ENCODE measurements around the gene TAS2R40.
A peak's percentile ranks its signal among the peaks of the same experiment; 100 is the strongest.

The TAS2R40 gene

DNA sequence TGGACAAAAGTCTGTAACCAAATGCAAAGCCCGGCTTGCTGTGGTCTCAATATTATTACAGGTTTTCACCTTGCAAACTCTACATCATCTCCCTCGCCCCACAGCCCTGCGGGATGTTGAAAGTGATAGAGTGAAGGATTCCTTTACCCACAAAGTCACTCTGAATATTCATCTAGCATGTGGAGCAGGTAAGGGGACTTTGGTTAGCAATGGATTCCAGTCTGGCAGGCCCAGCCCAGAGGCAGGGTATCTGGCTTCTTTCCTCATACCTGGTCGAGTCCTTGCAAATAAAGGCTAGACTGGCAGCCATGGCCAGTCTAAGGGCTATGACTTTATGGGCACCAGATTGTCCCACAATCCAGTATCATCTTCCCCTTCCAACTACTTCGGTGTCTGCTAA, 3.2 kb downstream of the TAS2R40 start:
- no peak for DNase-seq

DNA sequence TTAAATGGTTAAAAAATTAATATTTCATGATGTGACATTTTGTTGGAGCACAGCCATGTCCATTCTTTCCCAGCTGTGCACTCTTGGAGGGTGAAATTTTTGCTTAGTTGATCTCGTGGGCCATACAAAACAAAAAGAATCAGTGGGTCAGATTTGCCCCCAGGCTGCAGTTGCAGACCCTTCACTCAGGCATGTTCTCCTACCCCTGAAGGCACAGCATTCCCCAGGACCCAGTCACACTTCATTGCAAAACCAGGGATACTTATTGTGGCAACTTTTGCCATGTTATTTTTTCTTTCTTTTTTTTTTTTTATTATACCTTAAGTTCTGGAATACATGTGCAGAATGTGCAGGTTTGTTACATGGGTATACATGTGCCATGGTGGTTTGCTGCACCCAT, 6.0 kb downstream of the TAS2R40 start:
- DNase-seq = no peak

GRCh38 chr7:143229054-143229790, 7.4 kb downstream of the TAS2R40 start:
- no peak for DNase-seq

DNA sequence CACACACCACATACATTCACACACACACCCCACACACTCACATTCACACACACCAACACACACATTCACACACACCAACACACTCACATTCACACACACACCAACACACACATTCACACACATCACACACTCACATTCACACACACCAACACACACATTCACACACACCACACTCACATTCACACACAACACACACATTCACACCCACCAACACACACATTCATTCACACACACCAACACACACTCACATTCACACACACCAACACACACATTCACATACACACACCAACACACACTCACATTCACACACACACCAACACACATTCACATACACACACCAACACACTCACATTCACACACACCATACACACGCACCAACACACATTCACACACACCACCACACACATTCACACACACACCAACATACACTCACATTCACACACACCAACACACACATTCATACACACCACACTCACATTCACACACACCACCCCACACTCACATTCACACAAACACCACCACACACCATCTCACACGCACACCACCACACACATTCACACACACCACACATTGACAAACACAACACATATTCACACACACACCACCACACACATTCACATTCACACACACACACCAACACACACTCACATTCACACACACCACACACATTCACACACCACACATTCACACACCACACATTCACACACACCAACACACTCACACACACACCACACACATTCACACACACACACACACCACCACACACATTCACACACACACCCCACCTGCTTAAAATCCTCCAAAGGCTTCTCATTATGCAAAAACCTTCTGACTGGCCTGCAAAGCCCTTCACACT, 9.0 kb downstream of the TAS2R40 start:
- no peak for DNase-seq

- no peak for DNase-seq
These were observed 12.1 kb downstream of the TAS2R40 start for GRCh38 chr7:143233816-143234532.

DNA sequence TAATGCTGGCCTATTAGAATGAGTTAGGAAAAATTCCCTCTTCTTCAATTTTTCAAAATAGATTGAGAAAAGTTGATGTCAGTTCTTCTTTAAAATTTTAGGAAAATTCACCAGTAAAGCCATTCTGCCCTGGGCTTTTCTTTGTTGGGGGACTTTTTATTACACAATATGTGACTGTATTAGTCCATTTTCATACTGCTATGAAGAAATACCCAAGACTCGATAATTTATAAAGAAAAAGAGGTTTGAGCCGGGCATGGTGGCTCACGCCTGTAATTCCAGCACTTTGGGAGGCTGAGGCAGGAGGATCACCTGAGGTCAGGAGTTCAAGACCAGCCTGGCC, 12.7 kb downstream of the TAS2R40 start:
- DNase-seq = no peak

GRCh38 chr7:143235561-143235960, 13.7 kb downstream of the TAS2R40 start:
- no peak for DNase-seq

DNA sequence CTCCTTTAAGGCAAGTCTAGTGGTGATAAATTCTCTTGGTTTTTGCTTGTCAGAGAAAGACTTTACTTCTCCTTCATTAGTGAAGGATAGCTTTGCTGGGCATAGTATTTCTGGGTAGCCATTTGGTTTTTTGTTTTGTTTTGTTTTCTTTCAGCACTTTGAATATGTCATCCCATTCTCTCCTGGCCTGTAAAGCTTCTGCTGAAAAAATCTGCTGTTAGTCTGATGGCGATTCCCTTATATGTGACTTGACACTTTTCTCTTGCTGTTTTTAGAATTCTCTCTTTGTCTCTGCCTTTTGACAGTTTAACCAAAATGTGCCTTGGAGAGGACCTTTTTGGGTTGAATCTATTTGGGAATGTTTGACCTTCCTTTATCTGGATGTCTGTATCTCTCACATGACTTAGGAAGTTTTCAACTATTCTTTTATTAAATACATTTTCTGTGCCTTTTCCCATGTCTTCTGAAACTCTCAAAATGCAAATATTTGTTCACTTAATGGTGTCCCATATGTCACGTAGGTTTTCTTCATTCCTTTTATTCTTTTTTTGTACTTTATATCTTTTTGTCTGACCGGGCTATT, 14.7 kb downstream of the TAS2R40 start:
- DNase-seq = no peak

GRCh38 chr7:143237366-143237765, 15.5 kb downstream of the TAS2R40 start:
- no peak for DNase-seq

DNA sequence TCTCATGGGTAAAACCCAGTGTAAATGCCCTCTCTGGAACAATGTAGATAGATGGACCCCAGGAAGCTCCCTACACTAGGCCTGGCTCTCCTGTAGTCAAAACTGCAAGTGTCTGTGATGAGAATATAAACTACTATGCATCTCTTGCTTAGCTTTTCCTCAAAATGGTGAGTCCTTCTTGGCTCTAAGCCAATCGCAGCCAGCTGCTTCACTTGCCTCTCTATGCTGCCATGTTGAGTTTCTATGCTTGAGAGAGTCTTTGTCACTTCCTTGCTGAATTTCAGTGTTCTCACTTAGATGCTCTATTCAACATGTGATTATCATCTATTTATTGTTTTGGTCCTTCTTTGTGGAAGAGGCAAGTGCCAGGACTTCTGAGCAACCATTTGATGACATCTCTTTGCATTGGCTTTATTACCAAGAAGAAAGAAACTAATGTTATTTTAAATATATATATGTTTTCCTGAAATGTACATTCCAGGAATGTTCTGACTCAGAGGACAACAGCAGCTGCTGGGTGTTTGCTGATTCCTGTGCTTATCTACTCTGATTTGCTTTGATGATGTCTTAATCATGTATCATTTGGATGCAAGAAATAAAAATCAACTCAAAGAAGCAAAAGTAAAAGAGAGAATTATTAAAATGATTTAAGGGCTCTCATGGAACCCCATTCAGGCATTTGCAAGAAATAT, 16.6 kb downstream of the TAS2R40 start:
- no peak for DNase-seq

DNA sequence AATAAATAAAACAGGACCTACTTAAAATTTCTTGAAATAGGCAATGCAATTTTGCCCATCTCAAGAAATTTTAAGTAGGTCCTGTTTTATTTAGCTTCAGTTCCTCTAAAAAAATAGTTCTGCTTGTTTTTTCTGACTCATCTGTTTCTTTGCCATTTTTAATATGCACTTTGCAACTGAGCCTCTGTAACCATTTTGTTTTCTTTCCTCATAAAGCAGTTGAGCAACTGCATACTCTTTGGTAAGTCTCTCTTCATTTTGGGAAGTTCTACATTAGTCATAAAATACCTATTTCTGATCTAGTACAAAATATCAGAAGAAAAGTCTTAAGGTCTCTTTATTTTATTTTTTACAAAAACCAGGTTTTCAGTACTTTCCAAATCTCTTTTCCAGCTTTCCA, 18.0 kb downstream of the TAS2R40 start:
- DNase-seq = no peak

DNA sequence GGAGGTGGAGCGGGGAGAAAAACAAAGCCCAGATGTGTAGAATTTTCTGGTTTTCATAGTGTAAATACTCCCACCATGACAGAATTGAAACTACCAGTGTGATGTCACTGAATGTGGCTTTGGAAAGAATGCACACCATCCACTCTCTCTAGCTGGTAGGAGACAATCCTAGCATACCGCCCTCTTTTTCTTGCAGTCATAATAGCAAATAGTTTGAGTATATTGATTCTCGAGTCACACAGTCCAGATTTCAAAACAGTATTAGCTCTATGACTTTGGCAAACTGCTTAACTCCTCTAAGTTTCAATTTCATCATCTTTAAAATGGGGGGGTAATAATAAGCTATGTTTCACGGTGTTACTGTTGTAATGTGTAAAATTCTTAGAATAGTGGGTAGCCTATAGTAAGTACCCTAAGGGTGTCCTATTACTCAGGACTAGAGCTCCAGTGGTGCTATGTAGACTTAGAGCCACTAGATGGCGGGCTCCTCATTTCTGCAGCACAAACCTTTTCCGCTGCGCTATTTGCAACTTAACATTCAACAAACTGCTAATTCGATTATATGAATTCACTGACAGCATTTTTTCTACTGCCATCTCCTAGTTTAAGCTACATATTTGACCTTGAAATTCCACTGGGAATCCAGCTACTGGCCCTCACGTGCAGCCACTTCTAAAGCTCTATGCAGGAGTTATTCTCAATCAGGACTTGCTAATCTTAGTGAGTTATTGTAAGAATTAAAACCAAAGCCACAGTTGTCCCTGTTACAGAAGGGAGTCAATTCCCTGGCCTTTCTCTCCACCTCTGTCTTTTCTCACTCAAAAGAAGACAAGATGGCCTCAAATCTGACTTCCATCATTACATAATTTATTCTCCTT, 18.7 kb downstream of the TAS2R40 start:
- peak; percentile 83 for DNase-seq

DNA sequence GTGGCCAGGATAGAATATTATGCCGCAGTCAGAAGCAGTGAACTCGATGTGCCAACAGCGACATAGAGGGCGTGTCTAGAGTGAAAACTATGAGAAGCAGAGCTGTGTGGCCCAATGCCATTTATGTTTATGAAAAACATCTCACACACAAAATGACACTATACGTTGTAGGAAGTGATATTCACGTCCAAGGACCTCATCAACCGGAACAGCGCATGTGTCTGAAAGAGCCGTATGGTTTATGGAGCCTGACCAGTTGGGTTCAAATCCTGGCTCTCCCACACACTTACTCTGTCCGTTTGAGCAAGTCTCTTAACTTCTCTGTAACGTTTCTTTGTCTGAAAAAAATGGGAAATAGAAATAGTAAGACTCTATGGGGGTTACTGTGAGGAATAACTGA, 20.5 kb downstream of the TAS2R40 start:
- DNase-seq = no peak

GRCh38 chr7:143243111-143243510, 21.3 kb downstream of the TAS2R40 start:
- DNase-seq = no peak

DNA sequence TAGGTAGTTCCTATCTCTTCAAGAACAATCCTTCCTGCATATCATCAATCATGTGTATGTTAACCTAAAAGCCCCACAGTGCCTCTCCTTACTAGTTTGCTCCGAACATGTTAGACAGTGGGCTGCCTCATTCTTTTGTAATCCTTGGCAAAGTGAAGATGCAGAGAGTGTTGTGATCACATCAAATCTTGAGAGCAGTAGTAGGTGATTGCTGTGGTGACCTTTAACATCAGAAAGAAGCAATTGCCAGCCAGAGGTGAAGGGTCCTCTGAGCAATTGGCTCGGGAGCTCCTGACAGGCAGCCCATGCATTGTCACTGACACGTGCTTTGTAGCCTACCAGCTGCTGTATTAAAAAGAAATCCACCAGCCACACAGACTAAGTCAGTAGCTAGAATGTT, 21.8 kb downstream of the TAS2R40 start:
- no peak for DNase-seq

DNA sequence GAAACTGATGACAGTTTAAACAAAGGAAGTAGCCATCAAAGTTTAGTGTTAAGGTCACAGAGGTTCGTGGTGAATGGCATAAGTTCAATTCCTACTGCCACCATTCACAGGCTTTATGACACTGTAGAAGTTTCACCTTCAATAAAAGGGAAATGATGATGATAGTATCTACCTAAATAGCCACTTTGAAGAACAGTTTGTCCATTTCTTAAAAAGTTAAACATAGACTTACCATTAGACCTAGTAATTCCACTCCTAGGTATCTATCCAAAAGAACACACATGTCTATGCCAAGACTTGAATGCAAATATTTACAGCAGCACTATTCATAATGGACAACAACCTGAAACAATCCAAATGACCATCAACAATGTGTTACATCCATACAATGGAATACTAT, 22.5 kb downstream of the TAS2R40 start:
- DNase-seq = no peak

DNA sequence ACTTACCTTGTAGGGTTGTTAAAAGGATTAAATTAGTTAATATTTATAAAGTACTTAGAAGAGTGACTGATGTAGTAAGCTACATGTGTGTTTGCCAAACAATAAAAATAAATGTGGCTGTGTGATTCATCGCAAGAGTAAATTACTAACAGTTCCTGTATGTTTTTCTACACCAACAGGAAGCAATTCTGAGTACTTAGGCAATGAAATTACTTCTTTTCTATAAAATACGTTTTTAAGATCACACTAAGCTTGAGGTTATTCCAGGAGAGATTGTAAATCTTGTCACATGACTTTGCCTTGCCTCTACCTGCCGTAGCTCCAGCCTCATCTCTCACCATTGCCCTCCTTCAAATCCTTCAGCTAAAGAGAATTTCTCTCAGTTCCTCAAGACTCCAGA, 23.3 kb downstream of the TAS2R40 start:
- no peak for DNase-seq

DNA sequence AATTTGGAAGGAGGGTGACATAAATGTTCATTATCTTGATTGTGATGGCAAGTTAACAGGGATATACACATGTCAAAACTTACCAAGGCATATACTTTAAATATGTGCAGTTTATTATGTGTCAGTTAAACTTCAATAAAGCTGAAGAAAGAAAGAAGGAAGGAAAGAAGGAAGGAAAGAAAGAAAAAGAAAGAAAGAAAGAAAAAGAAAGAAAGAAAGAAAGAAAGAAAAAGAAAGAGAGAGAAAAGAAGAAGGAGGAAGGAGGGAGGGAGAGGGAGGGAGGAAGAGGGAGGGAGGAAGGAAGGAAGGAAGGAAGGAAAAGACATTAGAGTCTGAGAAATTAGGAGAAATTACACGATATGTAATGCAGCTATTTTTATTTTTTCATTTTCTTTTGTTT, 25.5 kb downstream of the TAS2R40 start:
- DNase-seq = no peak

DNA sequence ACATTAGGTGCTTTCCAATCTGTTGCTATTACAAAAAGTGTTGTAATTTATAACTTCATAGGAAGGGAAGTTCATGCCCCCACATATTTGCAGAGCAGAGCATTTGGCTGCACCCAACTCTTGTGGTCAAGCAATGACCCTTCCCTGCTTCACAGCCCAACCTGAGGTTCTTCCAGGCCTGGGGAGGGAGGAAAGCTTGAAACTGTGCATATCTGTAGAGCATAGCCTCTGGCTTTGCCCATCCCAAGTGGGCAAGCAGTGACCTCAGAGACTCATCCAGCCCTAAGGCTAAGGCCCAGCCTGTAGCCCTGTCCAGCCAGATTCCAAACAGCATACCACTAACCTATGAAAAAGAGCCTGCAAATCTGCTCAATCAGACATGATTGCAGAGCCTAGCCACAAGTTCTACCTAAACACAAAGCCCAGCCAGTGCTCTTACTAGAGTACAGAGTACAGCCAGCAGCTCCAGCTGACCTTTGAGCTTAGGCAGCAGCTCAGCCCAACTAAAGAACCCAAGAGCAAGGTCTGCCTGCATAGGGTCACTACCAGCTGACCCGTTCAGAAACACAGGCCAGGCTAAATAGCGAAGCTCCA, 27.0 kb downstream of the TAS2R40 start:
- DNase-seq = no peak

DNA sequence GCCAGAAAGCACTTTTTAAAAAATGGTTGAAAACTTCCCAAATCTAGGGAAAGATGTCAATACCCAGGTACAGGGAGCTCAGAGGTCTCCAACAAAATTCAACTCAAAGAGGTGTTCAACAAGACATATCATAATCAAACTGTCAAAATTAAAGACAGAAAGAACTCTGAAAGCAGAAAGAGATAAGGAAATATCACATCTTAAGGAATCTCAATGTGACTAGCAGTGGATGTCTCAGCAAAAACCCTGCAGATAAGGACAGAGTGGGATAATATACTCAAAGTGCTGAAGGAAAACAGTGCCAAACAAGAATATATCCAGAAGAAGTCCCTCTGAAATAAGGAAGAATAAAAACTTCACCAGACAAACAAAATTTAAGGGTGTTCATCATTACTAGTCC, 28.4 kb downstream of the TAS2R40 start:
- DNase-seq = no peak

DNA sequence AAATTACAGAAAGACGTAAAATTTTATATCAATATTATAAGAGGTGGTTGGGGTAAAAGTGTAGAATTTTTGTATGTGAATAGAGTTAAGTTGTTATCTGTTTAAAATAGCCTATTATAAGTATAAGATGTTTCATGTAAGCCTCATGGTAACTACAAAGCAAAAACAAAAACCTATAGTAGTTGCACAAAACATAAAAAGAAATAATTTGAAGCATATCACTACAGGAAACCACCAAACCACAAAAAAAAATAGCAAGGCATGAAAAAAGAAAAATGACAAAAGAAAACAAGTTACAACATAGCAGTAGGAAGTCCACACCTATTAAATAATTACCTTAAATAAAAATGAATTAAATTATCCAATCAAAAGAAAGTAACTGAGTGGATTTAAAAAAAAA, 29.0 kb downstream of the TAS2R40 start:
- DNase-seq = no peak

Measured in NCI-H1105 treated with DMSO at 0.1 percent for 48 hours (cell line).